H1 (cell line): ENCODE measurements around the gene SYNPO. TPM values are rescaled to one million over a fixed set of nuclear protein-coding genes. Genes with fewer than 3 reads are reported as not detected.

Experiments used
- CTCF ChIA-PET: fragments of 300-600 bp; sonication (Branson Sonifier 250); formaldehyde crosslinking; loops from one replicate; lab custom pipeline; 2021; ENCODE audit not compliant: partially characterized antibody; lab: Charles Lee
- POLR2A ChIA-PET: fragments of 300-600 bp; sonication (Branson Sonifier 250); formaldehyde crosslinking; loops from one replicate; lab custom pipeline; 2021; ENCODE audit warnings: inconsistent platforms; ENCODE audit not compliant: partially characterized antibody; lab: Charles Lee
- DNase-seq, 2 experiments: peaks; one replicate each; pipeline versions ENCODE4 v3.0.0 to v3.0.0-alpha.2; 2010 to 2022; ENCODE audit warnings: low spot score in 2 of 2, low read depth in 1 of 2, mixed read lengths in 1 of 2
- FAIRE-seq: peaks from 2 replicates; lab custom pipeline; 2011; peaks lifted over from hg19 to GRCh38; lab: Jason Lieb, UNC
- H2AFZ ChIP-seq: 2 replicates; pipeline ENCODE4 v1.8.1; 2012; ENCODE audit warnings: low read length, inconsistent platforms
- H2AK5ac ChIP-seq: 2 replicates; pipeline ENCODE4 v1.6.1; 2013; ENCODE audit warnings: low read depth, low read length
- H2BK120ac ChIP-seq: replicated peaks from 2 replicates; pipeline ENCODE3; 2013; ENCODE audit warnings: low read depth, low read length, inconsistent platforms
- H2BK12ac ChIP-seq: 2 replicates; pipeline ENCODE4 v1.6.1; 2013; ENCODE audit warnings: low read depth, low read length
- H2BK15ac ChIP-seq: 2 replicates; pipeline ENCODE4 v1.6.1; 2013; ENCODE audit warnings: low read length
- H2BK20ac ChIP-seq: 2 replicates; pipeline ENCODE4 v1.6.1; 2013; ENCODE audit warnings: low read length
- H2BK5ac ChIP-seq: 2 replicates; pipeline ENCODE4 v1.6.1; 2013; ENCODE audit warnings: low read depth, low read length
- H3K14ac ChIP-seq: 2 replicates; pipeline ENCODE4 v1.6.1; 2013; ENCODE audit warnings: inconsistent platforms; ENCODE audit not compliant: insufficient read length
- H3K18ac ChIP-seq: 2 replicates; pipeline ENCODE4 v1.6.1; 2013; ENCODE audit warnings: low read length; ENCODE audit errors: extremely low read depth
- H3K23ac ChIP-seq: 2 replicates; pipeline ENCODE4 v1.6.1; 2013; ENCODE audit warnings: inconsistent platforms; ENCODE audit not compliant: insufficient read length
- H3K23me2 ChIP-seq: 2 replicates; pipeline ENCODE4 v1.6.1; 2013; ENCODE audit warnings: low read depth, low read length
- H3K27ac ChIP-seq: 2 replicates; pipeline ENCODE4 v1.6.1; 2011; ENCODE audit warnings: low read depth, low read length, inconsistent platforms
- H3K27me3 ChIP-seq, 4 experiments: replicated peaks in 1 of 4; 1 replicate in 1 of 4; 2 replicates in 3 of 4; pipeline versions ENCODE4 v1.6.1 to v1.8.1; 2011 to 2013; ENCODE audit warnings: low read length in 3 of 4, mild to moderate bottlenecking in 3 of 4, inconsistent platforms in 2 of 4, mixed read lengths in 2 of 4, moderate library complexity in 1 of 4; ENCODE audit not compliant: control insufficient read depth in 3 of 4, insufficient read depth in 3 of 4; ENCODE audit errors: extremely low read depth in 1 of 4
- H3K36me3 ChIP-seq, 4 experiments: 2 replicates each; pipeline versions ENCODE4 v1.6.1 to v1.8.1; 2011 to 2013; ENCODE audit warnings: mild to moderate bottlenecking in 4 of 4, low read length in 3 of 4, moderate library complexity in 2 of 4, control low read depth in 1 of 4, inconsistent platforms in 1 of 4; ENCODE audit not compliant: insufficient read depth in 4 of 4, control insufficient read depth in 2 of 4
- H3K4ac ChIP-seq: replicated peaks from 2 replicates; pipeline ENCODE3; 2013; ENCODE audit warnings: low read length, low read depth, mixed read lengths, inconsistent platforms; ENCODE audit not compliant: insufficient read length
- H3K4me1 ChIP-seq, 4 experiments: replicated peaks in 1 of 4; 1 replicate in 1 of 4; 2 replicates in 3 of 4; pipeline versions ENCODE4 v1.6.1 to v1.8.1; 2011 to 2013; ENCODE audit warnings: low read length in 3 of 4, inconsistent platforms in 2 of 4, mixed read lengths in 1 of 4; ENCODE audit not compliant: insufficient read depth in 4 of 4, control insufficient read depth in 3 of 4
- H3K4me2 ChIP-seq, 2 experiments: 2 replicates each; pipeline versions ENCODE4 v1.6.1 to v1.8.1; 2011 to 2013; ENCODE audit warnings: low read depth in 2 of 2, low read length in 2 of 2, control low read depth in 1 of 2, inconsistent platforms in 1 of 2, mild to moderate bottlenecking in 1 of 2; ENCODE audit not compliant: insufficient read depth in 1 of 2
- H3K4me3 ChIP-seq, 4 experiments: fragments of 200-600, 300-600 bp in 1 of 4; sonication (generic), shearing (Covaris generic), sonication (Bioruptor Twin) in 1 of 4; 2 replicates each; pipeline versions ENCODE4 v1.5.1 to v1.8.1; 2011 to 2016; ENCODE audit warnings: low read length in 4 of 4, low read depth in 3 of 4, control low read depth in 2 of 4, inconsistent platforms in 2 of 4, mild to moderate bottlenecking in 2 of 4, mixed read lengths in 1 of 4, moderate library complexity in 1 of 4; ENCODE audit not compliant: insufficient read depth in 2 of 4; ENCODE audit errors: extremely low read depth in 1 of 4
- H3K56ac ChIP-seq: replicated peaks from 2 replicates; pipeline ENCODE3; 2013; ENCODE audit warnings: low read depth, mild to moderate bottlenecking, mixed read lengths, low read length, inconsistent platforms; ENCODE audit not compliant: insufficient read length
- H3K79me1 ChIP-seq: 2 replicates; pipeline ENCODE4 v1.6.1; 2013; ENCODE audit warnings: low read depth, low read length, control low read depth
- H3K79me2 ChIP-seq, 2 experiments: 2 replicates each; pipeline versions ENCODE4 v1.6.1 to v1.8.1; 2012 to 2013; ENCODE audit warnings: low read length in 2 of 2, mild to moderate bottlenecking in 2 of 2, inconsistent platforms in 1 of 2; ENCODE audit not compliant: insufficient read depth in 2 of 2, control insufficient read depth in 1 of 2
- H3K9ac ChIP-seq, 4 experiments: replicated peaks in 1 of 4; 1 replicate in 1 of 4; 2 replicates in 3 of 4; pipeline versions ENCODE4 v1.6.1 to v1.8.1; 2011 to 2013; ENCODE audit warnings: low read depth in 3 of 4, low read length in 3 of 4, control low read depth in 2 of 4, mild to moderate bottlenecking in 2 of 4, moderate library complexity in 2 of 4, inconsistent platforms in 1 of 4; ENCODE audit errors: extremely low read depth in 1 of 4
- H3K9me3 ChIP-seq, 2 experiments: 2 replicates each; pipeline versions ENCODE4 v1.6.1 to v1.8.1; 2012 to 2013; ENCODE audit warnings: mild to moderate bottlenecking in 2 of 2, moderate library complexity in 2 of 2, control low read depth in 1 of 2, inconsistent platforms in 1 of 2, low read depth in 1 of 2, low read length in 1 of 2, mixed read lengths in 1 of 2; ENCODE audit not compliant: insufficient read depth in 2 of 2
- H4K20me1 ChIP-seq, 2 experiments: replicated peaks in 1 of 2; 2 replicates each; pipeline versions ENCODE3 to v1.8.1; 2011 to 2013; ENCODE audit warnings: inconsistent platforms in 2 of 2, low read length in 2 of 2, mild to moderate bottlenecking in 1 of 2; ENCODE audit not compliant: insufficient read depth in 2 of 2, control insufficient read depth in 1 of 2
- H4K5ac ChIP-seq: 2 replicates; pipeline ENCODE4 v1.6.1; 2013; ENCODE audit warnings: low read length, low read depth, mixed read lengths, inconsistent platforms; ENCODE audit not compliant: insufficient read length
- H4K8ac ChIP-seq: 2 replicates; pipeline ENCODE4 v1.8.0; 2013; ENCODE audit warnings: mild to moderate bottlenecking, moderate library complexity, low read length, inconsistent platforms; ENCODE audit not compliant: insufficient read depth; ENCODE audit errors: extremely low read depth
- H4K91ac ChIP-seq: replicated peaks from 2 replicates; pipeline ENCODE3; 2013; ENCODE audit warnings: low read length, mixed read lengths, inconsistent platforms; ENCODE audit not compliant: insufficient read length
- BRCA1 ChIP-seq: IDR thresholded peaks from 2 replicates; pipeline ENCODE4 v1.6.1; 2012; ENCODE audit warnings: low read depth, low read length, improper control_type of control experiment
- CBX8 ChIP-seq: fragments of 300-800, 300-1000 bp; sonication (generic); IDR thresholded peaks from 2 replicates; pipeline ENCODE4 v1.7.1; 2016; ENCODE audit warnings: low read depth, low read length, borderline replicate concordance
- CHD2 ChIP-seq: IDR thresholded peaks from 2 replicates; pipeline ENCODE4 v1.6.1; 2012; ENCODE audit warnings: low read length, improper control_type of control experiment
- JUND ChIP-seq: IDR thresholded peaks from 2 replicates; pipeline ENCODE4 v1.6.1; 2011; ENCODE audit warnings: mild to moderate bottlenecking, improper control_type of control experiment, low read length
- KDM4A ChIP-seq: IDR thresholded peaks from one replicate; pipeline ENCODE4 v1.7.1; 2012; ENCODE audit warnings: low read depth, mild to moderate bottlenecking, moderate library complexity, low read length, inconsistent platforms; ENCODE audit not compliant: severe bottlenecking
- SIRT6 ChIP-seq: IDR thresholded peaks from one replicate; pipeline ENCODE4 v1.7.1; 2012; ENCODE audit warnings: low read length, inconsistent platforms
- SUZ12 ChIP-seq: fragments of 200-600 bp; sonication (generic); IDR thresholded peaks from 2 replicates; pipeline ENCODE4 v1.6.1; 2012; ENCODE audit warnings: mild to moderate bottlenecking, inconsistent platforms, low read length, moderate library complexity, mixed read lengths
- TEAD4 ChIP-seq: IDR thresholded peaks from 2 replicates; pipeline ENCODE4 v1.6.1; 2012; ENCODE audit warnings: low read depth, low read length, inconsistent platforms, mixed read lengths
- ZNF274 ChIP-seq: IDR thresholded peaks from 2 replicates; pipeline ENCODE4 v1.7.0; 2012; ENCODE audit warnings: low read length, borderline replicate concordance; ENCODE audit errors: extremely low read depth
- WGBS, 2 experiments: shearing (Covaris generic) in 1 of 2; methylation state at CpG; one replicate each; pipeline versions ENCODE4 v1.1.6 to v1.1.7; 2013 to 2015; ENCODE audit warnings: low lambda C conversion rate in 2 of 2, mixed read lengths in 2 of 2, inconsistent platforms in 1 of 2, low coverage in 1 of 2, missing lambda C conversion rate in 1 of 2; ENCODE audit not compliant: insufficient replicate concordance in 2 of 2, insufficient coverage in 1 of 2, insufficient read length in 1 of 2; ENCODE audit errors: extremely low coverage in 1 of 2, missing lambda C conversion rate in 1 of 2; 5-methylcytosine and 5-hydroxymethylcytosine counted together
- polyA plus RNA-seq, 7 experiments: library from polyadenylated mRNA; depleted of rRNA in 3 of 7; stranded (reverse) in 5 of 7; unstranded in 2 of 7; fragments of >200 nt in 5 of 7; fragments of 200-250 nt in 2 of 7; gene quantifications; 1 replicate in 5 of 7; 2 replicates in 1 of 7; 4 replicates in 1 of 7; pipeline versions ENCODE4 v1.2.1 to v1.2.3, GENCODE V29; 2011 to 2013; ENCODE audit warnings: missing spikeins in 2 of 7, mixed read lengths in 2 of 7
- total RNA-seq: library from RNA; stranded (reverse); fragmentation: NEBNext Ultra II Directional; extraction: Animal tissue kit (Norgen Biotek cat#: 25700); gene quantifications from 2 replicates; pipeline ENCODE4 v1.2.1, GENCODE V29; 2021

The SYNPO gene
- total and polyA plus RNA-seq, 2 of the 8 experiments (the other 6 are each of a cell fraction or from before 2014, with no cell fraction given): 2.3 TPM

DNA sequence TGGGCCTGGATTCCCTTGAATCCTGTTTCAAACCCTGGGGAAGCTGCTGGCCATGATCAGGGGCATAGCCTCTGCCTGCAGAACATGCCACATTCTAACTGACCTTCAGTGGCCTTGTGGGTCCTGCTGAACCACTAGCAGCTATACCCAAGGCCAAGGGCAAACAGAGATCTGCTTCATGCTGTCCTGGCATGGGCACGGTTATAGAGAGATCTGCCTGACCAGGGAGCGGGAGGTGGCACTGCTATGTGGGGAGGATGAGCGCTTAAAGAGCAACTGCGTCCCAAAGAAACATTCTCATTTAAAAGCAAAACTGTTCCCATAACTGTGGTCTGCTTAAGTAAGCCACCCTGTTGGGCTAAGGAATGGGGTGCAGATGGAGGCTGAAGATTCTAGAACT lies 36.5 kb upstream of the SYNPO start:
- H3K18ac ChIP-seq: no peak overlapping the region
- no peak overlapping the region for H3K4ac ChIP-seq
- no peak overlapping the region for H3K9ac ChIP-seq
- H3K79me2 ChIP-seq: no peaks in the 10 kb centered on the region
- H2BK15ac ChIP-seq: no peak overlapping the region
- ChIA-PET CTCF (interaction anchor here (0.6 to 5.6 kb wide), 11 partner anchors 8 to 107 kb away, joined by 3 to 45 read pairs (median 5); no protein-coding TSS in a partner anchor), POLR2A (interaction anchor here (1.2 kb wide), 1 partner anchor 11 kb away, joined by 3 read pairs; no protein-coding TSS in a partner anchor)
- no peak overlapping the region for H3K23ac ChIP-seq
- WGBS, 2 experiments: 86% methylated on average over 4 of the region's 4 CpGs; no CpG with 5 or more reads in 1 of the 2 experiments
- no peak overlapping the region for H3K4me2 ChIP-seq
- H4K8ac ChIP-seq: no peak overlapping the region
- H3K9me3 ChIP-seq: no peaks in the 10 kb centered on the region
- H2AFZ ChIP-seq: no peak overlapping the region
- no peak overlapping the region for H2AK5ac ChIP-seq
- H3K27ac ChIP-seq: no peak overlapping the region
- no peak for TF ChIP-seq ZNF274
- TF ChIP-seq CBX8: no peak
- no peak for TF ChIP-seq JUND
- no peak for TF ChIP-seq KDM4A
- TF ChIP-seq SUZ12: no peak
- TF ChIP-seq TEAD4: no peak
- no peak for TF ChIP-seq CHD2
- TF ChIP-seq BRCA1: no peak
- no peak for TF ChIP-seq SIRT6
- TF ChIP-seq, all 59 proteins: peak for 0
- Histone ChIP-seq H3K56ac (no peak overlapping the region), H3K79me1 (no peaks in the 10 kb centered on the region), H2BK5ac (no peak overlapping the region), H3K27me3 (no peaks in the 10 kb centered on the region), H2BK12ac (no peak overlapping the region), H2BK120ac (no peak overlapping the region), H3K4me1 (peaks cover 0 to 2% (median 0%) of the 10 kb centered on the region in 4 experiments; a peak in 1 of 7 replicates), H3K23me2 (no peaks in the 10 kb centered on the region), H4K5ac (no peak overlapping the region), H3K36me3 (no peaks in the 10 kb centered on the region), H2BK20ac (no peak overlapping the region), H3K14ac (no peak overlapping the region), H3K4me3 (no peak overlapping the region), H4K20me1 (no peaks in the 10 kb centered on the region), H4K91ac (no peak overlapping the region)
- FAIRE-seq: no peak
- no peak for DNase-seq
